Upper lobe of left lung (tissue), 4 donors: ENCODE results near the gene SPZ1.

Experiments used
- CTCF ChIP-seq, 6 experiments: fragments of 450-650 bp in 4 of 6; fragments of 200-600 bp in 2 of 6; sonication (generic) in 2 of 6; IDR thresholded peaks; one replicate each; pipeline ENCODE4 v1.5.1; 2016 to 2019; ENCODE audit warnings: antibody characterized with exemption in 6 of 6
- POLR2AphosphoS5 ChIP-seq, 2 donors: sonication (generic); formaldehyde crosslinking; IDR thresholded peaks; one replicate each; pipeline ENCODE4 v1.5.1; 2017; ENCODE audit warnings: antibody characterized with exemption in 2 of 2

- no peak for TF ChIP-seq CTCF (IDR thresholded peaks at IDR 0.05)
- no peak for TF ChIP-seq POLR2AphosphoS5 (IDR thresholded peaks at IDR 0.05)
Measured at GRCh38 chr5:80296121-80296520, 23.7 kb upstream of the SPZ1 start.
